Lung (tissue), 12 donors: ENCODE data around the gene VEPH1. TPM values are rescaled to one million over a fixed set of nuclear protein-coding genes. Genes with fewer than 3 reads are reported as not detected.

Experiments used
- ATAC-seq: fragments of 200-7000 bp; cut with Tn5 transposase; one replicate; pipeline ENCODE4 v1.9.1; 2020; ENCODE audit warnings: moderate number of reproducible peaks; ENCODE audit not compliant: insufficient read depth, low FRiP score
- DNase-seq, 3 donors: peaks; one replicate each; pipeline ENCODE4 v3.0.0-alpha.2; 2013 to 2017
- H3K27ac ChIP-seq, 2 donors: one replicate each; pipeline ENCODE4 v1.5.1; 2013; ENCODE audit warnings: mild to moderate bottlenecking in 2 of 2, moderate library complexity in 2 of 2, control low read depth in 1 of 2, inconsistent platforms in 1 of 2, low read depth in 1 of 2, low read length in 1 of 2
- H3K27me3 ChIP-seq, 3 donors: one replicate each; pipeline ENCODE4 v1.5.1; 2013; ENCODE audit warnings: low read length in 2 of 3; ENCODE audit not compliant: control insufficient read depth in 3 of 3, insufficient read depth in 3 of 3
- H3K36me3 ChIP-seq, 4 donors: one replicate each; pipeline ENCODE4 v1.5.1; 2013; ENCODE audit warnings: low read length in 4 of 4, mild to moderate bottlenecking in 1 of 4, moderate library complexity in 1 of 4; ENCODE audit not compliant: control insufficient read depth in 4 of 4, insufficient read depth in 4 of 4
- H3K4me1 ChIP-seq, 5 donors: one replicate each; pipeline ENCODE4 v1.5.1; 2013; ENCODE audit warnings: low read length in 5 of 5, mild to moderate bottlenecking in 2 of 5, moderate library complexity in 1 of 5; ENCODE audit not compliant: control insufficient read depth in 5 of 5, insufficient read depth in 5 of 5
- H3K4me3 ChIP-seq: one replicate; pipeline ENCODE4 v1.5.1; 2013; ENCODE audit warnings: mild to moderate bottlenecking, control low read depth, moderate library complexity
- H3K9ac ChIP-seq, 2 donors: one replicate each; pipeline ENCODE4 v1.5.1; 2013; ENCODE audit warnings: low read length in 2 of 2, control low read depth in 1 of 2; ENCODE audit not compliant: insufficient read depth in 1 of 2
- H3K9me3 ChIP-seq, 4 donors: one replicate each; pipeline ENCODE4 v1.5.1; 2013; ENCODE audit warnings: low read length in 3 of 4, mild to moderate bottlenecking in 1 of 4, moderate library complexity in 1 of 4; ENCODE audit not compliant: control insufficient read depth in 4 of 4, insufficient read depth in 3 of 4
- WGBS, 2 donors: extraction: QIAGEN DNeasy Blood & Tissue Kit; methylation state at CpG; one replicate each; pipeline ENCODE4 v1.1.7; 2013; 5-methylcytosine and 5-hydroxymethylcytosine counted together
- polyA plus RNA-seq, 2 donors: library from polyadenylated mRNA; stranded (reverse); fragments of 200-250 nt; gene quantifications; one replicate each; pipeline ENCODE4 v1.2.1, GENCODE V29; 2013
- total RNA-seq, 2 donors: library from RNA; depleted of rRNA in 1 of 2; stranded (reverse); fragments of >200 nt in 1 of 2; gene quantifications; one replicate each; pipeline ENCODE4 v1.2.1, GENCODE V29; 2014 to 2021
- TF ChIP-seq, protein P1 (sequence below): IDR thresholded peaks from 2 replicates; pipeline ENCODE4 v1.5.1; 2012; ENCODE audit warnings: mild to moderate bottlenecking; ENCODE audit errors: control extremely low read depth, extremely low read depth
- donor health status: control.
- donor health status: control.
- donor health status: Bipolar disorder and iron deficiency.
- donor health status: healthy.
- donor health status: DM: yes; HTN: yes; CAD: no.

Gene VEPH1
- total and polyA plus RNA-seq, 4 donors = 14.6 to 237 (median 65.5) TPM

- Histone ChIP-seq H3K9me3 (no peaks in the 10 kb centered on the region), H3K27ac (no peak overlapping the region), H3K9ac (no peak overlapping the region), H3K36me3 (no peaks in the 10 kb centered on the region), H3K4me1 (peaks cover 0 to 17% (median 5%) of the 10 kb centered on the region in 5 donors), H3K27me3 (no peaks in the 10 kb centered on the region), H3K4me3 (no peak overlapping the region)
- ATAC-seq (no peak), DNase-seq (no peak)
- TF ChIP-seq, protein P1, sequence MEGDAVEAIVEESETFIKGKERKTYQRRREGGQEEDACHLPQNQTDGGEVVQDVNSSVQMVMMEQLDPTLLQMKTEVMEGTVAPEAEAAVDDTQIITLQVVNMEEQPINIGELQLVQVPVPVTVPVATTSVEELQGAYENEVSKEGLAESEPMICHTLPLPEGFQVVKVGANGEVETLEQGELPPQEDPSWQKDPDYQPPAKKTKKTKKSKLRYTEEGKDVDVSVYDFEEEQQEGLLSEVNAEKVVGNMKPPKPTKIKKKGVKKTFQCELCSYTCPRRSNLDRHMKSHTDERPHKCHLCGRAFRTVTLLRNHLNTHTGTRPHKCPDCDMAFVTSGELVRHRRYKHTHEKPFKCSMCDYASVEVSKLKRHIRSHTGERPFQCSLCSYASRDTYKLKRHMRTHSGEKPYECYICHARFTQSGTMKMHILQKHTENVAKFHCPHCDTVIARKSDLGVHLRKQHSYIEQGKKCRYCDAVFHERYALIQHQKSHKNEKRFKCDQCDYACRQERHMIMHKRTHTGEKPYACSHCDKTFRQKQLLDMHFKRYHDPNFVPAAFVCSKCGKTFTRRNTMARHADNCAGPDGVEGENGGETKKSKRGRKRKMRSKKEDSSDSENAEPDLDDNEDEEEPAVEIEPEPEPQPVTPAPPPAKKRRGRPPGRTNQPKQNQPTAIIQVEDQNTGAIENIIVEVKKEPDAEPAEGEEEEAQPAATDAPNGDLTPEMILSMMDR = no peak
- 77 to 79% methylated on average over 4 of the region's 4 CpGs for WGBS, 2 donors
Measured at GRCh38 chr3:157531771-157532170, 28.6 kb upstream of the VEPH1 start.

DNA sequence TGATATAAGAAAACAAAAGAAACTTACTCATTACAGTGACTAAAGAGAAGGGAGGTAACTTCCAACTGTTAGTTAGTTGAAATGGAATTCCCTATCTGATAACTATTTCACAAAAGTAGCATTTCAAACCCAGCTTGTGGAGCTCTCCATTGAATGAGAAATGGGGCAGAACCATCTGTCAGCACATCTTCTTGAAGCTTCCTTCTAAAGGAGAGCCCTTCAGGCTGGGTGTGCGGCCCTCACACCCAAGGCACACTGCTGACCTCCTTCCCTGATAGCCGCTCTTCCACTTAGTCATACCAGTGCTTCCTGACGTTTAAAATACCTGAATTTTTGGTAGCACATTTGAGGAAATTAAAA lies 28.1 kb upstream of the VEPH1 start:
- ATAC-seq (no peak), DNase-seq (no peak)
- TF ChIP-seq, protein P1 = no peak
- no peak overlapping the region for H3K4me3 ChIP-seq
- no peaks in the 10 kb centered on the region for H3K9me3 ChIP-seq
- H3K27ac ChIP-seq = no peak overlapping the region
- H3K9ac ChIP-seq = no peak overlapping the region
- H3K36me3 ChIP-seq = no peaks in the 10 kb centered on the region
- no peaks in the 10 kb centered on the region for H3K27me3 ChIP-seq
- WGBS, 2 donors = 83 to 93% methylated on average over 3 of the region's 3 CpGs
- H3K4me1 ChIP-seq = peaks cover 0 to 17% (median 5%) of the 10 kb centered on the region in 5 donors

GRCh38 chr3:157530637-157531300 lies 27.6 kb upstream of the VEPH1 start:
- WGBS, 2 donors = 84 to 94% methylated on average over 5 of the region's 5 CpGs
- H3K9ac ChIP-seq = no peak overlapping the region
- H3K36me3 ChIP-seq = no peaks in the 10 kb centered on the region
- ATAC-seq = no peak
- peaks cover 0 to 17% (median 5%) of the 10 kb centered on the region in 5 donors for H3K4me1 ChIP-seq
- no peak for DNase-seq
- TF ChIP-seq, protein P1 = no peak
- H3K9me3 ChIP-seq = no peaks in the 10 kb centered on the region
- H3K4me3 ChIP-seq = no peak overlapping the region
- no peak overlapping the region for H3K27ac ChIP-seq
- no peaks in the 10 kb centered on the region for H3K27me3 ChIP-seq

GRCh38 chr3:157529751-157530150 lies 26.5 kb upstream of the VEPH1 start:
- Histone ChIP-seq H3K9me3 (no peaks in the 10 kb centered on the region), H3K4me1 (peaks cover 0 to 17% (median 5%) of the 10 kb centered on the region in 5 donors), H3K9ac (no peak overlapping the region), H3K4me3 (no peak overlapping the region), H3K27me3 (no peaks in the 10 kb centered on the region), H3K36me3 (no peaks in the 10 kb centered on the region), H3K27ac (no peak overlapping the region)
- DNase-seq (no peak), ATAC-seq (no peak)
- TF ChIP-seq, protein P1 = no peak
- 87 to 92% methylated on average over 2 of the region's 2 CpGs for WGBS, 2 donors
